ENCODE results near the gene HS1BP3. TPM values are rescaled to one million over a fixed set of nuclear protein-coding genes. Genes with fewer than 3 reads are reported as not detected.

HS1BP3 gene
- total and polyA plus RNA-seq, 2 of the 13 experiments (the other 11 are each of a cell fraction or from before 2014, with no cell fraction given), result 15.2 to 22.0 TPM

- in situ Hi-C loops (cut with HindIII; ENCODE audit: extremely low pct_ligation_motif_present, low pct_unique_long_range_greater_than_20kb), result no loop called here
- WGBS (ENCODE audit: low lambda C conversion rate), result 77% methylated on average over 10 of the region's 10 CpGs
Observed at GRCh38 chr2:20623241-20623640, 27.7 kb downstream of the HS1BP3 start.

More at GRCh38 chr2:20623241-20623640, 27.7 kb downstream of the HS1BP3 start:
- CTCF ChIA-PET (ENCODE audit: low intra/inter-chr PET ratio, low total read pairs), result no interaction called here
- H3K4me1 ChIP-seq (ENCODE audit: insufficient read depth, low read length), result peaks cover 23% of the 10 kb centered on the region
- intact Hi-C loops (cut with micrococcal nuclease; ENCODE audit: unreplicated experiment), result no loop called here
- peak overlapping the region; percentile 18; the same call in 1 of the 2 replicates for H3K9ac ChIP-seq (ENCODE audit: insufficient read depth, low read depth, low read length)
- H3K4me2 ChIP-seq (ENCODE audit: low read depth, low read length), result no peak overlapping the region
- H3K9me3 ChIP-seq (ENCODE audit: low read length), result no peaks in the 10 kb centered on the region
- H3K79me2 ChIP-seq (ENCODE audit: insufficient read depth, low read length), result no peaks in the 10 kb centered on the region
- no peak for ATAC-seq
- H2AFZ ChIP-seq (ENCODE audit: low read length), result no peak overlapping the region
- TF ChIP-seq, protein P1, sequence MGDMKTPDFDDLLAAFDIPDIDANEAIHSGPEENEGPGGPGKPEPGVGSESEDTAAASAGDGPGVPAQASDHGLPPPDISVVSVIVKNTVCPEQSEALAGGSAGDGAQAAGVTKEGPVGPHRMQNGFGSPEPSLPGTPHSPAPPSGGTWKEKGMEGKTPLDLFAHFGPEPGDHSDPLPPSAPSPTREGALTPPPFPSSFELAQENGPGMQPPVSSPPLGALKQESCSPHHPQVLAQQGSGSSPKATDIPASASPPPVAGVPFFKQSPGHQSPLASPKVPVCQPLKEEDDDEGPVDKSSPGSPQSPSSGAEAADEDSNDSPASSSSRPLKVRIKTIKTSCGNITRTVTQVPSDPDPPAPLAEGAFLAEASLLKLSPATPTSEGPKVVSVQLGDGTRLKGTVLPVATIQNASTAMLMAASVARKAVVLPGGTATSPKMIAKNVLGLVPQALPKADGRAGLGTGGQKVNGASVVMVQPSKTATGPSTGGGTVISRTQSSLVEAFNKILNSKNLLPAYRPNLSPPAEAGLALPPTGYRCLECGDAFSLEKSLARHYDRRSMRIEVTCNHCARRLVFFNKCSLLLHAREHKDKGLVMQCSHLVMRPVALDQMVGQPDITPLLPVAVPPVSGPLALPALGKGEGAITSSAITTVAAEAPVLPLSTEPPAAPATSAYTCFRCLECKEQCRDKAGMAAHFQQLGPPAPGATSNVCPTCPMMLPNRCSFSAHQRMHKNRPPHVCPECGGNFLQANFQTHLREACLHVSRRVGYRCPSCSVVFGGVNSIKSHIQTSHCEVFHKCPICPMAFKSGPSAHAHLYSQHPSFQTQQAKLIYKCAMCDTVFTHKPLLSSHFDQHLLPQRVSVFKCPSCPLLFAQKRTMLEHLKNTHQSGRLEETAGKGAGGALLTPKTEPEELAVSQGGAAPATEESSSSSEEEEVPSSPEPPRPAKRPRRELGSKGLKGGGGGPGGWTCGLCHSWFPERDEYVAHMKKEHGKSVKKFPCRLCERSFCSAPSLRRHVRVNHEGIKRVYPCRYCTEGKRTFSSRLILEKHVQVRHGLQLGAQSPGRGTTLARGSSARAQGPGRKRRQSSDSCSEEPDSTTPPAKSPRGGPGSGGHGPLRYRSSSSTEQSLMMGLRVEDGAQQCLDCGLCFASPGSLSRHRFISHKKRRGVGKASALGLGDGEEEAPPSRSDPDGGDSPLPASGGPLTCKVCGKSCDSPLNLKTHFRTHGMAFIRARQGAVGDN (CRISPR knock-in tag; IDR thresholded peaks at IDR 0.05), result peak; percentile 14; the same call in 1 of the 2 replicates
- peak; percentile 43 for TF ChIP-seq MAX (IDR thresholded peaks at IDR 0.05)
- TF ChIP-seq, protein P2, sequence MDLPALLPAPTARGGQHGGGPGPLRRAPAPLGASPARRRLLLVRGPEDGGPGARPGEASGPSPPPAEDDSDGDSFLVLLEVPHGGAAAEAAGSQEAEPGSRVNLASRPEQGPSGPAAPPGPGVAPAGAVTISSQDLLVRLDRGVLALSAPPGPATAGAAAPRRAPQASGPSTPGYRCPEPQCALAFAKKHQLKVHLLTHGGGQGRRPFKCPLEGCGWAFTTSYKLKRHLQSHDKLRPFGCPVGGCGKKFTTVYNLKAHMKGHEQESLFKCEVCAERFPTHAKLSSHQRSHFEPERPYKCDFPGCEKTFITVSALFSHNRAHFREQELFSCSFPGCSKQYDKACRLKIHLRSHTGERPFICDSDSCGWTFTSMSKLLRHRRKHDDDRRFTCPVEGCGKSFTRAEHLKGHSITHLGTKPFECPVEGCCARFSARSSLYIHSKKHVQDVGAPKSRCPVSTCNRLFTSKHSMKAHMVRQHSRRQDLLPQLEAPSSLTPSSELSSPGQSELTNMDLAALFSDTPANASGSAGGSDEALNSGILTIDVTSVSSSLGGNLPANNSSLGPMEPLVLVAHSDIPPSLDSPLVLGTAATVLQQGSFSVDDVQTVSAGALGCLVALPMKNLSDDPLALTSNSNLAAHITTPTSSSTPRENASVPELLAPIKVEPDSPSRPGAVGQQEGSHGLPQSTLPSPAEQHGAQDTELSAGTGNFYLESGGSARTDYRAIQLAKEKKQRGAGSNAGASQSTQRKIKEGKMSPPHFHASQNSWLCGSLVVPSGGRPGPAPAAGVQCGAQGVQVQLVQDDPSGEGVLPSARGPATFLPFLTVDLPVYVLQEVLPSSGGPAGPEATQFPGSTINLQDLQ (CRISPR knock-in tag; IDR thresholded peaks at IDR 0.05), result no peak
- DNase-seq (ENCODE audit: low spot score), result no peak
- POLR2A ChIA-PET, result no interaction called here
- BruUV-seq (replicated peaks), result no TSS peak
- H3K27me3 ChIP-seq (ENCODE audit: control insufficient read depth in 1 of 2, insufficient read depth in 2 of 2, low read length in 2 of 2), result no peaks in the 10 kb centered on the region
- no peak for FAIRE-seq
- peak overlapping the region; percentile 10 for H3K27ac ChIP-seq (ENCODE audit: extremely low read length, insufficient read depth, low read length)
- H4K20me1 ChIP-seq (ENCODE audit: insufficient read depth, low read length), result no peaks in the 10 kb centered on the region
- H3K4me3 ChIP-seq (replicated peaks in 1 of 3; ENCODE audit: insufficient read depth in 1 of 3, low read depth in 2 of 3, low read length in 3 of 3), result no peak overlapping the region
- peaks cover 11 to 12% of the 10 kb centered on the region in 2 experiments; a peak in 4 of 5 replicates for H3K36me3 ChIP-seq (replicated peaks in 1 of 2; ENCODE audit: control insufficient read depth in 1 of 2, insufficient read depth in 2 of 2, low read length in 2 of 2)

All from HepG2 (cell line).